ENCODE measurements around the gene STXBP1. TPM values are rescaled to one million over a fixed set of nuclear protein-coding genes. Genes with fewer than 3 reads are reported as not detected.
A peak's percentile ranks its signal among the peaks of the same experiment; 100 is the strongest.

Gene STXBP1
- total and polyA plus RNA-seq, 2 of the 4 experiments (the other 2 are of a cell fraction), result 15.8 to 22.6 TPM

GRCh38 chr9:127578627-127578951 is 33.5 kb upstream of the STXBP1 start:
- intact Hi-C loops (cut with micrococcal nuclease) (loop anchor here (2.0 kb wide), 1 partner anchor 58 kb away; no protein-coding TSS in a partner anchor), dilution Hi-C loops (cut with HindIII; ENCODE audit: low sequenced_read_pairs, unreplicated experiment) (no loop called here), in situ Hi-C loops (cut with MboI; ENCODE audit: low sequenced_read_pairs) (no loop called here)
- H2BK20ac ChIP-seq (ENCODE audit: low read depth, low read length), result peak overlapping the region; percentile 86
- TF ChIP-seq NFE2L2 (IDR thresholded peaks at IDR 0.05; ENCODE audit: low read depth, low read length), result no peak
- no peak for TF ChIP-seq POLR2A (IDR thresholded peaks at IDR 0.05; ENCODE audit: low read depth, low read length)
- TF ChIP-seq RCOR1 (IDR thresholded peaks at IDR 0.05; ENCODE audit: insufficient replicate concordance, low read length), result no peak
- TF ChIP-seq, protein P1, sequence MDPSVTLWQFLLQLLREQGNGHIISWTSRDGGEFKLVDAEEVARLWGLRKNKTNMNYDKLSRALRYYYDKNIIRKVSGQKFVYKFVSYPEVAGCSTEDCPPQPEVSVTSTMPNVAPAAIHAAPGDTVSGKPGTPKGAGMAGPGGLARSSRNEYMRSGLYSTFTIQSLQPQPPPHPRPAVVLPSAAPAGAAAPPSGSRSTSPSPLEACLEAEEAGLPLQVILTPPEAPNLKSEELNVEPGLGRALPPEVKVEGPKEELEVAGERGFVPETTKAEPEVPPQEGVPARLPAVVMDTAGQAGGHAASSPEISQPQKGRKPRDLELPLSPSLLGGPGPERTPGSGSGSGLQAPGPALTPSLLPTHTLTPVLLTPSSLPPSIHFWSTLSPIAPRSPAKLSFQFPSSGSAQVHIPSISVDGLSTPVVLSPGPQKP (IDR thresholded peaks at IDR 0.05; ENCODE audit: borderline replicate concordance, low read depth, low read length), result no peak
- TF ChIP-seq RFX5 (IDR thresholded peaks at IDR 0.05; ENCODE audit: low read depth, low read length), result no peak
- peak overlapping the region; percentile 93 for H2AK5ac ChIP-seq (ENCODE audit: low read depth, low read length)
- POLR2A ChIA-PET (ENCODE audit: unreplicated experiment), result interaction anchor here (1.0 to 1.8 kb wide), 2 partner anchors 35 to 57 kb away, joined by 3 to 7 read pairs; no protein-coding TSS in a partner anchor
- no peaks in the 10 kb centered on the region for H3K36me3 ChIP-seq (ENCODE audit: control insufficient read depth, insufficient read depth, low read length)
- peak overlapping the region; percentile 96 for H2BK120ac ChIP-seq (ENCODE audit: low read depth, low read length)
- peak overlapping the region; percentile 83 for H2AFZ ChIP-seq (replicated peaks; ENCODE audit: low read length, poor library complexity)
- peak overlapping the region; percentile 93 for H3K27ac ChIP-seq (ENCODE audit: insufficient read depth, low read length)
- H3K14ac ChIP-seq (replicated peaks; ENCODE audit: low read depth, low read length), result peak overlapping the region; percentile 96
- no peaks in the 10 kb centered on the region for H3K27me3 ChIP-seq (ENCODE audit: control insufficient read depth, insufficient read depth, low read length)
- DNase-seq (no peak), ATAC-seq (ENCODE audit: low read depth) (no peak)
- 60% methylated on average over 1 of the region's 5 CpGs; no CpG with 5 or more reads in 1 of the 2 experiments for WGBS, 2 experiments (ENCODE audit: extremely low coverage in 2 of 2, insufficient read length in 1 of 2)
- H3K4me2 ChIP-seq (ENCODE audit: low read depth, low read length), result peak overlapping the region; percentile 69
- peak overlapping the region; percentile 89 for H4K91ac ChIP-seq (ENCODE audit: insufficient read depth, low read depth, low read length)
- CTCF ChIA-PET, result interaction anchor here (0.8 to 1.0 kb wide), 3 partner anchors 10 to 88 kb away, joined by 3 read pairs; no protein-coding TSS in a partner anchor
- peak overlapping the region; percentile 62 for H4K5ac ChIP-seq (ENCODE audit: low read depth, low read length)
- BruUV-seq (replicated peaks), result no TSS peak
- peak overlapping the region; percentile 31; the same call in 1 of the 2 replicates for H3K4me3 ChIP-seq (ENCODE audit: insufficient read depth, low read depth, low read length)
- peaks cover 24 to 76% of the 10 kb centered on the region in 2 experiments for H3K79me1 ChIP-seq (ENCODE audit: low read depth in 1 of 2, low read length in 2 of 2)
- H3K9ac ChIP-seq (ENCODE audit: low read depth, low read length), result peak overlapping the region; percentile 77
- peaks cover 31% of the 10 kb centered on the region for H3K4me1 ChIP-seq (ENCODE audit: control insufficient read depth, insufficient read depth, low read length)
- peak overlapping the region; percentile 76 for H3K18ac ChIP-seq (ENCODE audit: low read depth, low read length)
- peak overlapping the region; percentile 78 for H3K56ac ChIP-seq (ENCODE audit: extremely low read depth, insufficient read depth, low read length)
- H4K20me1 ChIP-seq (ENCODE audit: insufficient read depth, low read length), result no peaks in the 10 kb centered on the region
- peak overlapping the region; percentile 92 for H2BK15ac ChIP-seq (ENCODE audit: low read depth, low read length)
- peak overlapping the region; percentile 95 for H3K4ac ChIP-seq (ENCODE audit: low read depth, low read length)
- peak overlapping the region; percentile 96 for H2BK5ac ChIP-seq (ENCODE audit: low read depth, low read length, poor library complexity, severe bottlenecking)
- peak overlapping the region; percentile 94 for H3K23ac ChIP-seq (ENCODE audit: low read depth, low read length)
- H3K9me1 ChIP-seq (ENCODE audit: insufficient read depth, low read length), result peaks cover 27% of the 10 kb centered on the region
- no peaks in the 10 kb centered on the region for H3K9me3 ChIP-seq (ENCODE audit: control insufficient read depth, insufficient read depth, low read length)
- H2AK9ac ChIP-seq (replicated peaks; ENCODE audit: low read depth, low read length, poor library complexity), result peak overlapping the region; percentile 100
- H4K8ac ChIP-seq (ENCODE audit: low read depth in 2 of 2, low read length in 2 of 2), result peak overlapping the region; percentile 79 to 93
